BE2C (cell line): ENCODE results near the gene AMBRA1.
"Not testable (repeated sequence)": the region's sequence is repeated elsewhere in the genome, so short reads cannot be mapped to it uniquely, and the experiment has no call there.

ENCODE experiments used
- DNase-seq: peaks from one replicate; pipeline ENCODE4 v3.0.0-alpha.2; 2020
- H3K27me3 ChIP-seq: fragments of 250-450 bp; sonication (Bioruptor Pico); 2 replicates; pipeline ENCODE4 v1.5.1; 2020; ENCODE audit warnings: mild to moderate bottlenecking
- H3K36me3 ChIP-seq: fragments of 250-450 bp; sonication (Bioruptor Pico); 2 replicates; pipeline ENCODE4 v1.5.1; 2020; ENCODE audit warnings: mild to moderate bottlenecking
- H3K4me1 ChIP-seq: fragments of 250-450 bp; sonication (Bioruptor Pico); 2 replicates; pipeline ENCODE4 v1.5.1; 2020
- H3K4me3 ChIP-seq: 2 replicates; pipeline ENCODE4 v1.5.1; 2011; ENCODE audit warnings: low read depth, low read length
- H3K9me3 ChIP-seq: fragments of 250-450 bp; sonication (Bioruptor Pico); 2 replicates; pipeline ENCODE4 v1.5.1; 2020
- CTCF ChIP-seq: IDR thresholded peaks from 2 replicates; pipeline ENCODE4 v1.5.1; 2012; ENCODE audit warnings: mild to moderate bottlenecking, low read depth, low read length

AMBRA1 gene

DNA sequence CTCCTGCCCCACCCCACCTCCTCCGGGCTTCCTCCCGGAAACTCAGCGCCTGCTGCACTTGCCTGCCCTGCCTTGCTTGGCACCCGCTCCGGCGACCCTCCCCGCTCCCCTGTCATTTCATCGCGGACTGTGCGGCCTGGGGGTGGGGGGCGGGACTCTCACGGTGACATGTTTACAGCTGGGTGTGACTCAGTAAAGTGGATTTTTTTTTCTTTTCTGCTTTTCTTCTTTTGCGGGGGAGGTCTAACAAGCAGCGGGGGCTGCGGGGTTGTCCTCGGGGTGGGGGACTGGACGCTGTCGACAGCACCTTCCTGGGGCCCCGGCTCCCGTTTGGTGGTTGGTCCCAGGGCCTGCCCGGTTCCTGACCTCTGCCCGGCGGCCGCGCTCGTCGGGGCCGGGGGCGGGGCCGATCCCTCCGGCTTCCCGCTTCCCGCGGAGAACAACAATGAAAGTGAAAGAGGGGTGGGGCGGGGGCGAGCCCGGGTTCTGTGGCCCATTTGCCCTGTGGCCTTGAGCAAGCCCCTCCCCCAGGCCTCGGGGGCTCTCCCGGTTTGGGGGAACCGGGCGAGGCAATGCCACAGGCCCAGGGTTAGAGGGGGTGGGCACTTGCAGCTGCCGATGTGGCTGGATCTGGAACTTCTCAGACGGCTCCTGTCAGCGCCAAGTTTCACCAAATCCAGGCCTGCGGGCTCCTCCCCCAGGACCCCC is 213.3 kb downstream of the AMBRA1 start:
- H3K9me3 ChIP-seq: no peaks in the 10 kb centered on the region
- no peak for TF ChIP-seq CTCF
- H3K4me3 ChIP-seq: peak overlapping the region; percentile 56
- no peaks in the 10 kb centered on the region for H3K27me3 ChIP-seq
- peak; percentile 66 for DNase-seq
- no peaks in the 10 kb centered on the region; the same call in 1 of the 2 replicates for H3K36me3 ChIP-seq
- H3K4me1 ChIP-seq: no peaks in the 10 kb centered on the region

DNA sequence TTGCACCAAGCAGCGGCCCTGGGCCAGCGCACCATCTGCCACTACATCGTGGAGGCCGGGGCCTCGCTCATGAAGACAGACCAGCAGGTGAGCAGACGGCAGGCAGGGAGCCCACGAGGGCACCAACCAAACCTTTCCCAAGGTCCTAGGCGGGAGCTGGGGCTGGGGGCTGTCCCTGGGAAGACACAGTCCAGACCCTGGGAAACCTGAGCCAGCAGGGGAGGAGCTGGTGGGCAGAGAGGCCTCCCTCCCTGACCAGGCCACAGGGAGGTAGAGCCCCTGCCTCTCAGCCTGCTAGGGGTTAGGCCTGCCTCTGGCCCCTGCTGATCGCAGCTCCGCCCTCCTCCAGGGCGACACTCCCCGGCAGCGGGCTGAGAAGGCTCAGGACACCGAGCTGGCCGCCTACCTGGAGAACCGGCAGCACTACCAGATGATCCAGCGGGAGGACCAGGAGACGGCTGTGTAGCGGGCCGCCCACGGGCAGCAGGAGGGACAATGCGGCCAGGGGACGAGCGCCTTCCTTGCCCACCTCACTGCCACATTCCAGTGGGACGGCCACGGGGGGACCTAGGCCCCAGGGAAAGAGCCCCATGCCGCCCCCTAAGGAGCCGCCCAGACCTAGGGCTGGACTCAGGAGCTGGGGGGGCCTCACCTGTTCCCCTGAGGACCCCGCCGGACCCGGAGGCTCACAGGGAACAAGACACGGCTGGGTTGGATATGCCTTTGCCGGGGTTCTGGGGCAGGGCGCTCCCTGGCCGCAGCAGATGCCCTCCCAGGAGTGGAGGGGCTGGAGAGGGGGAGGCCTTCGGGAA is 214.1 kb downstream of the AMBRA1 start:
- H3K4me1 ChIP-seq, H3K36me3 ChIP-seq, H3K9me3 ChIP-seq, H3K4me3 ChIP-seq, H3K27me3 ChIP-seq: not testable (repeated sequence)
- peak; percentile 39 for DNase-seq

DNA sequence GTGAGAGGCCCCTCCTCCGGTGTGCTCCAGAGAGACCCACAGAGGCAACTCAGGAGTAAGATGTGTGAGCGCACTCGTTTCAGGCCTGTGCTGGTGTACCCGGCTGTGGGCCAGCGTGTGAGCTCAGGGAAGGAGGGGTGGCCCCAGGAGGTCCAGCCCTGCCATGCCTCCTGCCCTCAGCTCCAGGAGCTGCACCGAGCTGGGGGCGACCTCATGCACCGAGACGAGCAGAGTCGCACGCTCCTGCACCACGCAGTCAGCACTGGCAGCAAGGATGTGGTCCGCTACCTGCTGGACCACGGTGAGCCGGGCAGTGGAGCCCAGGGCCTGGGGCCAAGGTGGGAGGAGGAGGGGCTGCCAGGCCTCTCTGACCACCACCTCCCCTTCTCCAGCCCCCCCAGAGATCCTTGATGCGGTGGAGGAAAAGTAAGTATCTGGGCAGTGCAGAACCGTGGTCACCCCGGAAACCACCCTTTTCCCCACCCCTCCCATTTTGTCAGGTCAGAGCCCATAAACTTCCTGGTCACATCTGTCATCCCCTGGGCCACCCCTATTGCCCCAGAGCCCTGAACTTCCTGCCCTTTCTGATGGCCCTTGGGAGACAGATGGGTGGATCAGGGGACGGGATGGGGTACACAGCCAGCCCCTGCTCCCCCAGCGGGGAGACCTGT is 214.9 kb downstream of the AMBRA1 start:
- H3K9me3 ChIP-seq: no peaks in the 10 kb centered on the region
- no peak overlapping the region for H3K4me3 ChIP-seq
- DNase-seq: no peak
- H3K27me3 ChIP-seq: no peaks in the 10 kb centered on the region
- H3K36me3 ChIP-seq: no peaks in the 10 kb centered on the region; the same call in 1 of the 2 replicates
- no peaks in the 10 kb centered on the region for H3K4me1 ChIP-seq
- TF ChIP-seq CTCF: no peak

- Histone ChIP-seq H3K27me3 (no peaks in the 10 kb centered on the region), H3K4me3 (no peak overlapping the region), H3K4me1 (no peaks in the 10 kb centered on the region), H3K36me3 (no peaks in the 10 kb centered on the region; the same call in 1 of the 2 replicates), H3K9me3 (no peaks in the 10 kb centered on the region)
- TF ChIP-seq CTCF: no peak
- DNase-seq: no peak
These were observed 215.5 kb downstream of the AMBRA1 start for GRCh38 chr11:46378296-46378695.

- Histone ChIP-seq H3K9me3 (no peaks in the 10 kb centered on the region), H3K27me3 (no peaks in the 10 kb centered on the region), H3K36me3 (no peaks in the 10 kb centered on the region; the same call in 1 of the 2 replicates), H3K4me1 (no peaks in the 10 kb centered on the region), H3K4me3 (no peak overlapping the region)
- TF ChIP-seq CTCF: no peak
- no peak for DNase-seq
These were observed 216.0 kb downstream of the AMBRA1 start for GRCh38 chr11:46377831-46378230.

DNA sequence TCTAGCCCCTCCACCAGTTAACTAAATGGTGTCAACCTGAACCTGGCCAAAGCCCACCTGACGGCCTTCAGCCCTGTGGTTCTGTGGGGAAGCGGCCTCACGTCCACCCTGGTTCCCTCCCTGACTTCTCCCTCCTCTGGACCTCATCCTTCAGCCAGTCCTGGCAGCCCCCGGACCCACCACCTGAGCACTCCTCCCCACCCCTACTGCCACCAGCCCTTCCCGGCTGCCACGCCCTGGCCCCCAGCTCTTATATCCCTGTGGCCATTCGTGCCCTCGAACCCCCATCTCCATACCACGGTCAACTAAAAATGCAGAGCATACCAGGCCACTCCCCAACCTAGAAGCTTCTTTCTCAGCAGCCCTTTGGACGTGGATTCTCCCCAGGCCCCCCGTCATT is 216.5 kb downstream of the AMBRA1 start:
- no peaks in the 10 kb centered on the region; the same call in 1 of the 2 replicates for H3K36me3 ChIP-seq
- no peak for DNase-seq
- TF ChIP-seq CTCF: no peak
- no peak overlapping the region for H3K4me3 ChIP-seq
- no peaks in the 10 kb centered on the region for H3K4me1 ChIP-seq
- no peaks in the 10 kb centered on the region for H3K27me3 ChIP-seq
- no peaks in the 10 kb centered on the region for H3K9me3 ChIP-seq
